Activated T-helper 17 cell treated with anti-CD3 and anti-CD28 coated beads, Interleukin-2, amount 50 U/mL, for 72 hours (primary cell): Measurements from ENCODE around the gene RBM20. TPM values are rescaled to one million over a fixed set of nuclear protein-coding genes. Genes with fewer than 3 reads are reported as not detected.
"Not testable (repeated sequence)": the region's sequence is repeated elsewhere in the genome, so short reads cannot be mapped to it uniquely, and the experiment has no call there.

Source experiments
- ATAC-seq: fragments of 150-1000 bp; cut with Tn5 transposase; replicated peaks from 2 replicates; pipeline ENCODE4 v1.10.0; 2021; ENCODE audit warnings: mild to moderate bottlenecking, moderate library complexity
- H3K27ac Mint-ChIP-seq: one replicate; pipeline ENCODE4 v1.8.0; 2022; ENCODE audit warnings: mixed read lengths
- H3K27me3 Mint-ChIP-seq: one replicate; pipeline ENCODE4 v1.8.0; 2022; ENCODE audit warnings: mixed read lengths
- H3K36me3 Mint-ChIP-seq: one replicate; pipeline ENCODE4 v1.8.0; 2022; ENCODE audit warnings: low read depth, mild to moderate bottlenecking, mixed read lengths
- H3K4me1 Mint-ChIP-seq: one replicate; pipeline ENCODE4 v1.8.0; 2022; ENCODE audit warnings: mixed read lengths
- H3K4me3 Mint-ChIP-seq: one replicate; pipeline ENCODE4 v1.8.0; 2022; ENCODE audit warnings: mild to moderate bottlenecking, mixed read lengths
- H3K9me3 Mint-ChIP-seq: one replicate; pipeline ENCODE4 v1.8.0; 2022; ENCODE audit warnings: mixed read lengths
- total RNA-seq, 2 donors: library from RNA; stranded (reverse); gene quantifications; one replicate each; pipeline ENCODE4 v1.2.3, GENCODE V29; 2022

RBM20 gene
- total RNA-seq, 2 donors from 2014 or later = 0.16 TPM; not detected in 1

- H3K27me3 Mint-ChIP-seq = peaks cover 48% of the 10 kb centered on the region
- no peak overlapping the region for H3K27ac Mint-ChIP-seq
- ATAC-seq = no peak
- no peaks in the 10 kb centered on the region for H3K9me3 Mint-ChIP-seq
- H3K4me3 Mint-ChIP-seq = no peak overlapping the region
- peaks cover 5% of the 10 kb centered on the region for H3K36me3 Mint-ChIP-seq
- no peaks in the 10 kb centered on the region for H3K4me1 Mint-ChIP-seq
Observed at GRCh38 chr10:110649347-110650264, 5.5 kb downstream of the RBM20 start.

- H3K27ac Mint-ChIP-seq = no peak overlapping the region
- H3K27me3 Mint-ChIP-seq = peaks cover 44% of the 10 kb centered on the region
- H3K9me3 Mint-ChIP-seq = no peaks in the 10 kb centered on the region
- no peaks in the 10 kb centered on the region for H3K36me3 Mint-ChIP-seq
- ATAC-seq = no peak
- no peaks in the 10 kb centered on the region for H3K4me1 Mint-ChIP-seq
- H3K4me3 Mint-ChIP-seq = no peak overlapping the region
Observed at GRCh38 chr10:110650265-110650668, 6.1 kb downstream of the RBM20 start.

- Mint-ChIP-seq H3K36me3 (no peaks in the 10 kb centered on the region), H3K9me3 (no peaks in the 10 kb centered on the region), H3K4me1 (no peaks in the 10 kb centered on the region), H3K27ac (no peak overlapping the region), H3K27me3 (peaks cover 41% of the 10 kb centered on the region), H3K4me3 (no peak overlapping the region)
- peak; percentile 77 for ATAC-seq
Observed at GRCh38 chr10:110651044-110651958, 7.2 kb downstream of the RBM20 start.

- peaks cover 36% of the 10 kb centered on the region for H3K27me3 Mint-ChIP-seq
- no peaks in the 10 kb centered on the region for H3K9me3 Mint-ChIP-seq
- no peaks in the 10 kb centered on the region for H3K36me3 Mint-ChIP-seq
- ATAC-seq = no peak
- H3K4me1 Mint-ChIP-seq = no peaks in the 10 kb centered on the region
- H3K27ac Mint-ChIP-seq = no peak overlapping the region
- no peak overlapping the region for H3K4me3 Mint-ChIP-seq
Observed at GRCh38 chr10:110652475-110653118, 8.5 kb downstream of the RBM20 start.

GRCh38 chr10:110655320-110655719, 11.2 kb downstream of the RBM20 start:
- no peak for ATAC-seq
- H3K9me3 Mint-ChIP-seq = no peaks in the 10 kb centered on the region
- no peaks in the 10 kb centered on the region for H3K4me1 Mint-ChIP-seq
- no peaks in the 10 kb centered on the region for H3K36me3 Mint-ChIP-seq
- no peak overlapping the region for H3K27ac Mint-ChIP-seq
- no peak overlapping the region for H3K4me3 Mint-ChIP-seq
- H3K27me3 Mint-ChIP-seq = peaks cover 20% of the 10 kb centered on the region

GRCh38 chr10:110656612-110657011, 12.5 kb downstream of the RBM20 start:
- ATAC-seq = no peak
- H3K27me3 Mint-ChIP-seq = peaks cover 11% of the 10 kb centered on the region
- H3K27ac Mint-ChIP-seq = no peak overlapping the region
- no peaks in the 10 kb centered on the region for H3K36me3 Mint-ChIP-seq
- H3K4me1 Mint-ChIP-seq = no peaks in the 10 kb centered on the region
- H3K9me3 Mint-ChIP-seq = no peaks in the 10 kb centered on the region
- no peak overlapping the region for H3K4me3 Mint-ChIP-seq

GRCh38 chr10:110657973-110658691, 14.0 kb downstream of the RBM20 start:
- no peaks in the 10 kb centered on the region for H3K9me3 Mint-ChIP-seq
- H3K4me3 Mint-ChIP-seq = no peak overlapping the region
- no peak overlapping the region for H3K27ac Mint-ChIP-seq
- no peak for ATAC-seq
- no peaks in the 10 kb centered on the region for H3K4me1 Mint-ChIP-seq
- H3K27me3 Mint-ChIP-seq = peaks cover 7% of the 10 kb centered on the region
- no peaks in the 10 kb centered on the region for H3K36me3 Mint-ChIP-seq

- Mint-ChIP-seq H3K27ac (no peak overlapping the region), H3K9me3 (no peaks in the 10 kb centered on the region), H3K36me3 (no peaks in the 10 kb centered on the region), H3K4me3 (no peak overlapping the region), H3K4me1 (no peaks in the 10 kb centered on the region), H3K27me3 (peaks cover 7% of the 10 kb centered on the region)
- no peak for ATAC-seq
Observed at GRCh38 chr10:110659558-110659957, 15.4 kb downstream of the RBM20 start.

GRCh38 chr10:110660289-110660688, 16.2 kb downstream of the RBM20 start:
- not testable (repeated sequence) for H3K9me3 Mint-ChIP-seq, H3K36me3 Mint-ChIP-seq, H3K27ac Mint-ChIP-seq, H3K27me3 Mint-ChIP-seq, H3K4me1 Mint-ChIP-seq, H3K4me3 Mint-ChIP-seq, ATAC-seq

- Mint-ChIP-seq H3K4me3 (no peak overlapping the region), H3K27ac (no peak overlapping the region), H3K4me1 (no peaks in the 10 kb centered on the region), H3K36me3 (no peaks in the 10 kb centered on the region), H3K9me3 (no peaks in the 10 kb centered on the region), H3K27me3 (peaks cover 2% of the 10 kb centered on the region)
- no peak for ATAC-seq
Observed at GRCh38 chr10:110661292-110661691, 17.2 kb downstream of the RBM20 start.

- Mint-ChIP-seq H3K27ac (no peak overlapping the region), H3K4me1 (no peaks in the 10 kb centered on the region), H3K36me3 (no peaks in the 10 kb centered on the region), H3K4me3 (no peak overlapping the region), H3K27me3 (no peaks in the 10 kb centered on the region), H3K9me3 (no peaks in the 10 kb centered on the region)
- ATAC-seq = no peak
Observed at GRCh38 chr10:110664483-110665420, 20.6 kb downstream of the RBM20 start.

- not testable (repeated sequence) for H3K4me1 Mint-ChIP-seq, H3K9me3 Mint-ChIP-seq, H3K4me3 Mint-ChIP-seq, H3K36me3 Mint-ChIP-seq, H3K27ac Mint-ChIP-seq, ATAC-seq, H3K27me3 Mint-ChIP-seq
Observed at GRCh38 chr10:110666259-110666658, 22.1 kb downstream of the RBM20 start.

GRCh38 chr10:110666673-110667072, 22.5 kb downstream of the RBM20 start:
- H3K27ac Mint-ChIP-seq = no peak overlapping the region
- H3K4me3 Mint-ChIP-seq = no peak overlapping the region
- H3K9me3 Mint-ChIP-seq = no peaks in the 10 kb centered on the region
- ATAC-seq = no peak
- H3K36me3 Mint-ChIP-seq = no peaks in the 10 kb centered on the region
- H3K4me1 Mint-ChIP-seq = no peaks in the 10 kb centered on the region
- no peaks in the 10 kb centered on the region for H3K27me3 Mint-ChIP-seq
